GM23338 (cell line): ENCODE measurements around the gene TGFBR1. TPM values are rescaled to one million over a fixed set of nuclear protein-coding genes. Genes with fewer than 3 reads are reported as not detected.

ENCODE experiments used
- ATAC-seq: fragments of 200-7000 bp; cut with Tn5 transposase; 3 replicates; pipeline ENCODE4 v1.9.1; 2020
- DNase-seq: peaks from one replicate; pipeline ENCODE4 v3.0.0-alpha.2; 2015; ENCODE audit warnings: low spot score
- H2AFZ ChIP-seq: fragments of 200-600 bp; sonication (generic); 2 replicates; pipeline ENCODE4 v1.8.0; 2016; ENCODE audit warnings: antibody characterized with exemption, mild to moderate bottlenecking, moderate library complexity
- H3F3A ChIP-seq: fragments of 200-600 bp; sonication (generic); replicated peaks from 2 replicates; pipeline ENCODE4 v1.8.0; 2017; ENCODE audit warnings: antibody characterized with exemption, mixed run types, low read depth
- H3K27ac ChIP-seq: fragments of 200-600 bp; sonication (generic); 2 replicates; pipeline ENCODE4 v1.6.1; 2016; ENCODE audit warnings: low read depth
- H3K27me3 ChIP-seq: fragments of 200-600 bp; sonication (generic); 2 replicates; pipeline ENCODE4 v1.8.0; 2016; ENCODE audit warnings: mild to moderate bottlenecking, mixed run types, moderate library complexity; ENCODE audit not compliant: insufficient read depth
- H3K36me3 ChIP-seq: fragments of 200-600 bp; sonication (generic); 2 replicates; pipeline ENCODE4 v1.8.0; 2016; ENCODE audit warnings: mild to moderate bottlenecking; ENCODE audit not compliant: insufficient read depth
- H3K4me1 ChIP-seq: fragments of 200-600 bp; sonication (generic); 2 replicates; pipeline ENCODE4 v1.8.0; 2016; ENCODE audit warnings: mild to moderate bottlenecking, moderate library complexity; ENCODE audit not compliant: insufficient read depth
- H3K4me2 ChIP-seq: fragments of 200-600 bp; sonication (generic); 2 replicates; pipeline ENCODE4 v1.7.1; 2017; ENCODE audit warnings: mixed run types
- H3K4me3 ChIP-seq: fragments of 200-600 bp; sonication (generic); 2 replicates; pipeline ENCODE4 v1.6.1; 2016; ENCODE audit warnings: mixed run types
- H3K79me2 ChIP-seq: fragments of 200-600 bp; sonication (generic); replicated peaks from 2 replicates; pipeline ENCODE4 v1.8.0; 2017; ENCODE audit warnings: mild to moderate bottlenecking; ENCODE audit not compliant: insufficient read depth
- H3K9me2 ChIP-seq: fragments of 200-600 bp; sonication (generic); 2 replicates; pipeline ENCODE4 v1.8.0; 2017; ENCODE audit not compliant: insufficient read depth
- H4K20me1 ChIP-seq: fragments of 200-600 bp; sonication (generic); replicated peaks from 2 replicates; pipeline ENCODE4 v1.8.0; 2017; ENCODE audit warnings: mild to moderate bottlenecking; ENCODE audit not compliant: insufficient read depth
- H3K27ac Mint-ChIP-seq: 2 replicates; pipeline ENCODE4 v1.8.0; 2020; ENCODE audit warnings: inconsistent platforms, mild to moderate bottlenecking, moderate library complexity, mixed read lengths
- H3K27me3 Mint-ChIP-seq: 3 replicates; pipeline ENCODE4 v1.8.0; 2022; ENCODE audit warnings: low read depth, mild to moderate bottlenecking, moderate library complexity, mixed read lengths, inconsistent platforms; ENCODE audit not compliant: insufficient read depth, poor library complexity
- H3K36me3 Mint-ChIP-seq: 3 replicates; pipeline ENCODE4 v1.8.0; 2021; ENCODE audit warnings: low read depth, mild to moderate bottlenecking, inconsistent platforms, moderate library complexity, mixed read lengths
- H3K4me1 Mint-ChIP-seq: 3 replicates; pipeline ENCODE4 v1.8.0; 2020; ENCODE audit warnings: mild to moderate bottlenecking, inconsistent platforms, mixed read lengths
- H3K4me3 Mint-ChIP-seq: 3 replicates; pipeline ENCODE4 v1.8.0; 2021; ENCODE audit warnings: moderate library complexity, mild to moderate bottlenecking, inconsistent platforms, mixed read lengths
- H3K9me3 Mint-ChIP-seq: 3 replicates; pipeline ENCODE4 v1.8.0; 2020; ENCODE audit warnings: moderate library complexity, mild to moderate bottlenecking, inconsistent platforms, mixed read lengths
- CREB1 ChIP-seq: fragments of 250-450 bp; sonication (Bioruptor Pico); IDR thresholded peaks from 2 replicates; pipeline ENCODE4 v1.5.0; 2020; ENCODE audit warnings: low read depth, mild to moderate bottlenecking, moderate library complexity
- CTCF ChIP-seq, 2 experiments: fragments of 200-600 bp in 1 of 2; sonication (generic) in 1 of 2; conservative IDR thresholded peaks; 2 replicates each; pipeline versions ENCODE4 v1.5.1 to v1.6.1; 2016 to 2017; ENCODE audit warnings: antibody characterized with exemption in 2 of 2, low read depth in 2 of 2, mild to moderate bottlenecking in 2 of 2, moderate library complexity in 1 of 2
- EZH2phosphoT487 ChIP-seq: fragments of 200-600 bp; sonication (generic); IDR thresholded peaks from one replicate; pipeline ENCODE4 v1.8.1; 2018; ENCODE audit warnings: antibody characterized with exemption; ENCODE audit not compliant: unreplicated experiment
- JUNB ChIP-seq: IDR thresholded peaks from one replicate; pipeline ENCODE4 v1.6.1; 2016; ENCODE audit warnings: antibody characterized with exemption; ENCODE audit not compliant: unreplicated experiment
- NANOG ChIP-seq: IDR thresholded peaks from 2 replicates; pipeline ENCODE4 v1.6.1; 2016; ENCODE audit warnings: antibody characterized with exemption, borderline replicate concordance
- POLR2AphosphoS5 ChIP-seq: IDR thresholded peaks from 2 replicates; pipeline ENCODE4 v1.6.1; 2016; ENCODE audit warnings: antibody characterized with exemption, low read depth
- REST ChIP-seq: IDR thresholded peaks from one replicate; pipeline ENCODE4 v1.6.1; 2018; ENCODE audit warnings: antibody characterized with exemption; ENCODE audit not compliant: unreplicated experiment
- ZNF114 ChIP-seq: fragments of 250-450 bp; sonication (Bioruptor Pico); IDR thresholded peaks from 2 replicates; pipeline ENCODE4 v1.5.0; 2020; ENCODE audit warnings: mild to moderate bottlenecking, moderate library complexity
- ZNF331 ChIP-seq: fragments of 250-450 bp; sonication (Bioruptor Pico); IDR thresholded peaks from 2 replicates; pipeline ENCODE4 v1.5.0; 2020; ENCODE audit warnings: low read depth, mild to moderate bottlenecking, moderate library complexity
- ZNF462 ChIP-seq: fragments of 250-450 bp; sonication (Bioruptor Pico); IDR thresholded peaks from 2 replicates; pipeline ENCODE4 v1.5.0; 2020; ENCODE audit warnings: mild to moderate bottlenecking, moderate library complexity
- polyA plus RNA-seq: library from polyadenylated mRNA; unstranded; fragments of >200 nt; fragmentation: Nextera tagmentation; extraction: Ambion mirVana; gene quantifications from 2 replicates; pipeline ENCODE4 v1.2.1, GENCODE V29; 2016
- total RNA-seq: library from RNA; depleted of rRNA; stranded (reverse); fragments of >200 nt; shearing (Covaris generic); gene quantifications from 2 replicates; pipeline ENCODE4 v1.2.3, GENCODE V29; 2014

Gene TGFBR1
- total and polyA plus RNA-seq, 2 experiments from 2014 or later, result 9.3 to 40.2 TPM

DNA sequence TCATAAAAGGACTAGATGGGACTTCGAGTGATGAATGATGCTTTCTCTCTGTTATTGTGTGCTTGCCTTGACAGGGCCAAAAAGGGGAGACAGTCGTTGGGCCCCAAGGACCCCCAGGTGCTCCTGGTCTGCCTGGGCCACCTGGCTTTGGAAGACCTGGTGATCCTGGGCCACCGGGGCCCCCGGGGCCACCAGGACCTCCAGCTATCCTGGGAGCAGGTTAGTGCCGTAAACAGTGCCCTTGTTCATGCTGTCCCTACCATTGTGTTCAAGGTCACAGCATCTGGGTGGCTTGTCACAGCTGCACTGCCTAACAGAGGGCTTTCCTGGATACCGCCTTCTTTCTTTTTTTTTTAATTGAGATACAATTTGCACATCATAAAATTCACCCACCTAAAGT is 48.7 kb upstream of the TGFBR1 start (continued):
- TF ChIP-seq JUNB (no peak), ZNF331 (CRISPR knock-in tag) (no peak), POLR2AphosphoS5 (no peak), REST (no peak)

DNA sequence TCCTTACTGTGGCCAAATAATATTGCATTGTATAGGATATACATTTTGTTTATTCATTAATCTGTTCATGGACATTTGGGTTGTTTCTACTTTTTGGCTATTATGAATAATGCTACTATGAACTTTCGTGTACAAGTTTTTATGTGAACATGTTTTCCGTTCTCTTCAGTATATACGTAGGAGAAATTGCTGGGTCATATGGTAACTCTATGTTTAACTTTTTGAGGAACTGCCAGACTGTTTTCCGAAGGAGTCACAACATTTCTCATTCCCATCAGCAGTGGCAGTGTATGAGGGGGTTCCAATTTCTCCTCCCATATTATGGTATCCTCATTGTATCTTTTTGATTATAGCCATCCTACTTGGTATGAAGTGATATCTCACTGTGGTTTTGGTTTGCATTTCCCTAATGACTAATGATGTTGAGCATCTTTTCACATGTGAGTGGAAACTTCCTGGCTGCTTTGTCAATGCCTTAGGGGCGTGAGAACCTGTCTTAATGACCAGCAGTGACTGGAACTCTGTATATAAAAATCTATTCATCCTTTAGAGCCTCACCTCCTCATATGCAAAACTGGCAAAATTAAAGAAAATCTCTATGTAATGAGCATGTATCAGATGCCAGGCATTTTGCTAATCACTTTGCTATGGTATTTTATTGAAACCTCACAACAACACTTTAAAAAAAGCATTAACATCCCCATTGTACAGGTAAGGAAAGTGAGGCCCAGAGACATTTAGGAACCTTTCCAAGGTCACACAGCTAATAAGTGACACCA is 47.8 kb upstream of the TGFBR1 start:
- Mint-ChIP-seq H3K27me3 (no peaks in the 10 kb centered on the region), H3K36me3 (no peaks in the 10 kb centered on the region), H3K9me3 (no peaks in the 10 kb centered on the region), H3K4me1 (no peaks in the 10 kb centered on the region; the same call in 2 of the 3 replicates), H3K4me3 (no peak overlapping the region), H3K27ac (no peak overlapping the region)
- Histone ChIP-seq H2AFZ (no peak overlapping the region), H3K36me3 (no peaks in the 10 kb centered on the region), H3K4me2 (no peak overlapping the region), H3F3A (no peaks in the 10 kb centered on the region), H3K4me3 (no peak overlapping the region), H3K27me3 (no peaks in the 10 kb centered on the region), H3K9me2 (no peaks in the 10 kb centered on the region), H3K79me2 (no peaks in the 10 kb centered on the region), H4K20me1 (no peaks in the 10 kb centered on the region), H3K4me1 (no peaks in the 10 kb centered on the region), H3K27ac (no peak overlapping the region)
- DNase-seq (no peak), ATAC-seq (no peak)
- no peak for TF ChIP-seq NANOG
- no peak for TF ChIP-seq CTCF (conservative IDR thresholded peaks at IDR 0.05; ENCODE audit: low read depth in 2 of 2)
- no peak for TF ChIP-seq CREB1 (CRISPR knock-in tag)
- TF ChIP-seq EZH2phosphoT487, result no peak
- no peak for TF ChIP-seq ZNF462
- no peak for TF ChIP-seq ZNF114 (CRISPR knock-in tag)
- TF ChIP-seq POLR2AphosphoS5, result no peak
